Measurements from ENCODE around the gene CCDC138.

CCDC138 gene

GRCh38 chr2:108810993-108811957 is 24.7 kb downstream of the CCDC138 start:
- H3K4me3 ChIP-seq (ENCODE audit: control insufficient read depth, low read depth, low read length): no peak overlapping the region
- TF ChIP-seq CTCF (IDR thresholded peaks at IDR 0.05; ENCODE audit: control insufficient read depth, insufficient read depth, low read depth, low read length, missing control alignments): no peak
- DNase-seq (ENCODE audit: low read depth): no peak

- no peak for TF ChIP-seq CTCF (IDR thresholded peaks at IDR 0.05; ENCODE audit: control insufficient read depth, insufficient read depth, low read depth, low read length, missing control alignments)
- no peak overlapping the region for H3K4me3 ChIP-seq (ENCODE audit: control insufficient read depth, low read depth, low read length)
- no peak for DNase-seq (ENCODE audit: low read depth)
Observed at GRCh38 chr2:108813732-108814131, 27.2 kb downstream of the CCDC138 start.

- DNase-seq (ENCODE audit: low read depth): no peak
- no peak for TF ChIP-seq CTCF (IDR thresholded peaks at IDR 0.05; ENCODE audit: control insufficient read depth, insufficient read depth, low read depth, low read length, missing control alignments)
- no peak overlapping the region for H3K4me3 ChIP-seq (ENCODE audit: control insufficient read depth, low read depth, low read length)
Observed at GRCh38 chr2:108820482-108820881, 33.9 kb downstream of the CCDC138 start.

- DNase-seq (ENCODE audit: low read depth): no peak
- no peak for TF ChIP-seq CTCF (IDR thresholded peaks at IDR 0.05; ENCODE audit: control insufficient read depth, insufficient read depth, low read depth, low read length, missing control alignments)
- H3K4me3 ChIP-seq (ENCODE audit: control insufficient read depth, low read depth, low read length): no peak overlapping the region
Observed at GRCh38 chr2:108823286-108823685, 36.7 kb downstream of the CCDC138 start.

- no peak overlapping the region for H3K4me3 ChIP-seq (ENCODE audit: control insufficient read depth, low read depth, low read length)
- DNase-seq (ENCODE audit: low read depth): no peak
- no peak for TF ChIP-seq CTCF (IDR thresholded peaks at IDR 0.05; ENCODE audit: control insufficient read depth, insufficient read depth, low read depth, low read length, missing control alignments)
Observed at GRCh38 chr2:108824316-108825070, 37.9 kb downstream of the CCDC138 start.

- TF ChIP-seq CTCF (IDR thresholded peaks at IDR 0.05; ENCODE audit: control insufficient read depth, insufficient read depth, low read depth, low read length, missing control alignments): no peak
- no peak overlapping the region for H3K4me3 ChIP-seq (ENCODE audit: control insufficient read depth, low read depth, low read length)
- no peak for DNase-seq (ENCODE audit: low read depth)
Observed at GRCh38 chr2:108825254-108825653, 38.7 kb downstream of the CCDC138 start.
